CD8-positive, alpha-beta memory T cell (primary cell): ENCODE results near the gene GRID1. TPM values are rescaled to one million over a fixed set of nuclear protein-coding genes. Genes with fewer than 3 reads are reported as not detected.
A peak's percentile ranks its signal among the peaks of the same experiment; 100 is the strongest.

ENCODE experiments used
- CTCF ChIA-PET: fragments of 350-600 bp; sonication (Branson Sonifier 250); formaldehyde crosslinking; loops from one replicate; lab custom pipeline; 2021; ENCODE audit warnings: antibody characterized with exemption; lab: Charles Lee
- POLR2A ChIA-PET: fragments of 350-600 bp; sonication (Branson Sonifier 250); formaldehyde crosslinking; loops from one replicate; lab custom pipeline; 2021; ENCODE audit warnings: antibody characterized with exemption; lab: Charles Lee
- DNase-seq, 5 donors: peaks; one replicate each; pipeline versions ENCODE4 v3.0.0 to v3.0.0-alpha.2; 2020 to 2022; ENCODE audit warnings: mixed read lengths in 1 of 5
- H3K27ac ChIP-seq: one replicate; pipeline ENCODE4 v1.7.0; 2013; ENCODE audit warnings: low read depth, mild to moderate bottlenecking, low read length, moderate library complexity
- H3K27me3 ChIP-seq: 2 replicates; pipeline ENCODE4 v1.7.0; 2013; ENCODE audit warnings: low read length, mild to moderate bottlenecking; ENCODE audit not compliant: insufficient read depth, poor library complexity, severe bottlenecking
- H3K36me3 ChIP-seq: 2 replicates; pipeline ENCODE4 v1.7.0; 2013; ENCODE audit warnings: mild to moderate bottlenecking, low read length, moderate library complexity; ENCODE audit not compliant: insufficient read depth
- H3K4me1 ChIP-seq: 2 replicates; pipeline ENCODE4 v1.7.0; 2013; ENCODE audit warnings: mild to moderate bottlenecking, low read length, moderate library complexity; ENCODE audit not compliant: insufficient read depth
- H3K4me3 ChIP-seq: 2 replicates; pipeline ENCODE4 v1.7.0; 2013; ENCODE audit warnings: mild to moderate bottlenecking, low read length
- H3K9me3 ChIP-seq: 2 replicates; pipeline ENCODE4 v1.7.0; 2013; ENCODE audit warnings: mild to moderate bottlenecking, low read length
- H3K27ac Mint-ChIP-seq, 8 donors: one replicate each; pipeline ENCODE4 v1.8.0; 2020 to 2021; ENCODE audit warnings: mixed read lengths in 8 of 8, mild to moderate bottlenecking in 6 of 8, inconsistent platforms in 3 of 8, moderate library complexity in 3 of 8
- H3K27me3 Mint-ChIP-seq, 2 donors: one replicate each; pipeline ENCODE4 v1.8.0; 2020 to 2021; ENCODE audit warnings: mixed read lengths in 2 of 2, mild to moderate bottlenecking in 1 of 2, moderate library complexity in 1 of 2
- H3K36me3 Mint-ChIP-seq, 3 donors: one replicate each; pipeline ENCODE4 v1.8.0; 2020 to 2021; ENCODE audit warnings: mixed read lengths in 3 of 3, inconsistent platforms in 1 of 3, mild to moderate bottlenecking in 1 of 3
- H3K4me1 Mint-ChIP-seq, 3 donors: one replicate each; pipeline ENCODE4 v1.8.0; 2020 to 2021; ENCODE audit warnings: mixed read lengths in 3 of 3, inconsistent platforms in 1 of 3, mild to moderate bottlenecking in 1 of 3
- H3K4me3 Mint-ChIP-seq, 7 donors: one replicate each; pipeline ENCODE4 v1.8.0; 2020 to 2021; ENCODE audit warnings: mixed read lengths in 7 of 7, mild to moderate bottlenecking in 6 of 7, moderate library complexity in 4 of 7, inconsistent platforms in 2 of 7
- H3K9me3 Mint-ChIP-seq, 5 donors: one replicate each; pipeline ENCODE4 v1.8.0; 2020 to 2022; ENCODE audit warnings: mixed read lengths in 5 of 5, mild to moderate bottlenecking in 3 of 5, moderate library complexity in 2 of 5, inconsistent platforms in 1 of 5
- polyA plus RNA-seq: library from polyadenylated mRNA; unstranded; fragments of 300-500 nt; fragmentation: Illumina TruSeq; gene quantifications from one replicate; pipeline ENCODE4 v1.2.3, GENCODE V29; 2021
- total RNA-seq, 2 experiments: library from RNA; stranded (reverse); gene quantifications; one replicate each; pipeline ENCODE4 v1.2.3, GENCODE V29; 2021

GRID1 gene
- total RNA-seq (not detected), polyA plus RNA-seq (not detected)

DNA sequence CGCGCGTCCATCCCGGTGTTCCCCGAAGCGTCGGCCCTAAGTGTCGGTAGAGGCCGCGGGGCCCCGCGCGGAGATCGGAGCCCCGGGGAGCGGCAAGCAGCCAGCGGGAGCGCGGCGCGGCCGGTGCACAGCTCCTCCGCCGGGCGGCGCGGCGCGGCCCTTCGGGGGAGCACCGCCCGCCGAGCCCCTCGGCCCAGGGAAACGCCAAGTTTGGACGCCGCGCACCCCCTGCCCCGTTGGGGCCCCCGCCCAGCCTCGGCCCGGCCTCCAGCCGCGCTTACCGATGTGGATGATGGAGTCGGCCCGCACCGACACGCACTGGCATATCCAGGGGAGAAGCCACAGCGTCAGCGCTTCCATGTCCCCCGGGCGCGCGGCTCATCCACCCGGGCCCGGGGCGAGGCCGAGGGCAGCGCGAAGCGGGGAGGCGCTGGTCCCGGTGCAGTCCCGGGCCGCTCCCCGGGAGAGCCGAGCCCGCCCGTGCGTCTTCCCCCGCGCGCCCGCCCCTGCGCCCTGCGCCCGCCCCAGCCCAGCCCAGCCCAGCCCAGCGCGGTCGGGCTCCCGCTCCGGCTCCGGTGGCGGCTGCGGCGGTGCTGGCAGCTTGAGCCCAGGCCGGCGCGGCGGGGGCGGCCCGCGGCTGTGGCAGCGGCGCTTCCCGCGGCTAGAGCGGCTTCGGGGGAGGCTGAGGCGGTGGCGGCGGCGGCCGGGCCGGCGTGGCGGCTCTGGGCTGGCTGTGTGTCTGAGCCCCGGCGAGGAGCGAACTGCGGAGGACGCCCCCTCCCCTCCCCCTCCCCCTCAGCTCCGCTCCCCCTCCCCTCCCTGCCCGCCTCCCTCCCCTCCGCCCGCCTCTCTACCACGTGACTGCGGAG is at the start of gene GRID1:
TSS of gene GRID1 (minus strand) at position 763 of the 869 bp plus-strand sequence.
- peak within 1 kb of the TSS; percentile 15 to 88 (median 81) for H3K4me3 Mint-ChIP-seq
- no peaks in the 10 kb centered on the region for H3K36me3 Mint-ChIP-seq
- no peak for DNase-seq
- peaks cover 7 to 27% (median 9%) of the 10 kb centered on the region in 3 donors for H3K4me1 Mint-ChIP-seq
- H3K27me3 Mint-ChIP-seq = peaks cover 46 to 62% of the 10 kb centered on the region in 2 donors
- Histone ChIP-seq H3K9me3 (no peaks in the 10 kb centered on the region), H3K4me1 (peaks cover 9% of the 10 kb centered on the region), H3K36me3 (no peaks in the 10 kb centered on the region), H3K4me3 (no peak within 1 kb of the TSS), H3K27me3 (peaks cover 22% of the 10 kb centered on the region), H3K27ac (no peak within 1 kb of the TSS)
- no peaks in the 10 kb centered on the region for H3K9me3 Mint-ChIP-seq
- ChIA-PET POLR2A (no interaction called here), CTCF (interaction anchor here (1.6 kb wide), 1 partner anchor 10 kb away, joined by 4 read pairs; no protein-coding TSS in a partner anchor)
- H3K27ac Mint-ChIP-seq = peak within 1 kb of the TSS in 1 of 8 donors; percentile 70

GRCh38 chr10:86415583-86415982 is 49.0 kb upstream of the GRID1 start:
- Mint-ChIP-seq H3K9me3 (no peaks in the 10 kb centered on the region), H3K27me3 (no peaks in the 10 kb centered on the region), H3K36me3 (no peaks in the 10 kb centered on the region), H3K4me1 (peaks cover 41 to 47% (median 43%) of the 10 kb centered on the region in 3 donors), H3K4me3 (no peak overlapping the region), H3K27ac (peak overlapping the region in 1 of 8 donors; percentile 33)
- DNase-seq = no peak
- H3K4me1 ChIP-seq = peaks cover 46% of the 10 kb centered on the region
- no peaks in the 10 kb centered on the region for H3K36me3 ChIP-seq
- ChIA-PET CTCF (interaction anchor here (5.2 kb wide), 1 partner anchor 15 kb away, joined by 28 read pairs; no protein-coding TSS in a partner anchor), POLR2A (no interaction called here)
- no peaks in the 10 kb centered on the region for H3K27me3 ChIP-seq
- no peaks in the 10 kb centered on the region for H3K9me3 ChIP-seq
- no peak overlapping the region for H3K27ac ChIP-seq
- H3K4me3 ChIP-seq = no peak overlapping the region

GRCh38 chr10:86415116-86415515 is 48.5 kb upstream of the GRID1 start:
- no peaks in the 10 kb centered on the region for H3K9me3 Mint-ChIP-seq
- Histone ChIP-seq H3K27ac (no peak overlapping the region), H3K4me1 (peaks cover 50% of the 10 kb centered on the region), H3K4me3 (no peak overlapping the region), H3K27me3 (no peaks in the 10 kb centered on the region), H3K36me3 (no peaks in the 10 kb centered on the region), H3K9me3 (no peaks in the 10 kb centered on the region)
- ChIA-PET POLR2A (no interaction called here), CTCF (interaction anchor here (1.1 kb wide), 1 partner anchor 170 kb away, joined by 3 read pairs; no protein-coding TSS in a partner anchor)
- no peaks in the 10 kb centered on the region for H3K27me3 Mint-ChIP-seq
- H3K4me1 Mint-ChIP-seq = peaks cover 42 to 49% (median 47%) of the 10 kb centered on the region in 3 donors
- DNase-seq = no peak
- peak overlapping the region in 2 of 8 donors; percentile 38 to 64 for H3K27ac Mint-ChIP-seq
- H3K36me3 Mint-ChIP-seq = no peaks in the 10 kb centered on the region
- H3K4me3 Mint-ChIP-seq = peak overlapping the region in 1 of 7 donors; percentile 3

DNA sequence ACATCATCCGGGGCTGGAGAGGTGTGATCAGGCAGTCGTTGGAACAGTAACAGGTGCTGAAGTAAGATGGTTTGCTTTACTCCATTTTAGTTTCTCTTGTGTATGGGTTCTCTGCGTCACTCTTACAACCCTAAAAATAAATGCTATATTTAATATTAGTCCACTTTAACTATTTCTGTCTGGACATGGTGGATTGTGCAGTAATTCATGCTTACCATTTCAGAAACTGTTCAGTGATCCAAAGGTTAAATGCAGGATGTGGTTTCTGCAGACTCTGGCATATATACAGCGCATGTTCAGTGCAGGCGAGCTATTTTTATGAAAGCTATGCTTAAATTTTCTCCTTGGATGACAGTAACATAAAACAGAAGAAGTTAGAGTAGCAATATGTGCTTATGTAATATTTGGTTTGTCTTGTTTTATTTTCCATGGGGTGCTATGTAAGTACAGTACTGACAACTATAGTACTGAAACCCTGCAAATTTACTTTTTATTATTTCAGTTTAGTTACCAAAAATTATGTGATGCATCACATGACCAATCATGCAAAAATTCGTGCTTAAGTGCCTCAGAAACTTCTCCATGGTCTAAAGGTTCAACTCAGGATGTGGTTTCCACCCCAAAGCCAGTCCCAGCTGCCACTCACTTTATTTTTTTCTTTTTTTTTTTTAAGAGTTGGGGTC is 46.6 kb upstream of the GRID1 start:
- Mint-ChIP-seq H3K27ac (peak overlapping the region; percentile 31 to 93 (median 72)), H3K27me3 (no peaks in the 10 kb centered on the region), H3K36me3 (no peaks in the 10 kb centered on the region), H3K4me3 (peak overlapping the region; percentile 40 to 85 (median 74)), H3K4me1 (peaks cover 40 to 41% (median 40%) of the 10 kb centered on the region in 3 donors), H3K9me3 (no peaks in the 10 kb centered on the region)
- peaks cover 42% of the 10 kb centered on the region for H3K4me1 ChIP-seq
- H3K27ac ChIP-seq = no peak overlapping the region
- DNase-seq = peak in 3 of 5 donors; percentile 35 to 59 (median 52)
- H3K36me3 ChIP-seq = no peaks in the 10 kb centered on the region
- H3K9me3 ChIP-seq = no peaks in the 10 kb centered on the region
- CTCF ChIA-PET = interaction anchor here (1.0 to 4.2 kb wide), 2 partner anchors 13 to 31 kb away, joined by 3 to 55 read pairs; no protein-coding TSS in a partner anchor
- POLR2A ChIA-PET = interaction anchor here (4.2 kb wide), 1 partner anchor 13 kb away, joined by 50 read pairs; no protein-coding TSS in a partner anchor
- H3K27me3 ChIP-seq = no peaks in the 10 kb centered on the region
- peak overlapping the region; percentile 25 for H3K4me3 ChIP-seq

DNA sequence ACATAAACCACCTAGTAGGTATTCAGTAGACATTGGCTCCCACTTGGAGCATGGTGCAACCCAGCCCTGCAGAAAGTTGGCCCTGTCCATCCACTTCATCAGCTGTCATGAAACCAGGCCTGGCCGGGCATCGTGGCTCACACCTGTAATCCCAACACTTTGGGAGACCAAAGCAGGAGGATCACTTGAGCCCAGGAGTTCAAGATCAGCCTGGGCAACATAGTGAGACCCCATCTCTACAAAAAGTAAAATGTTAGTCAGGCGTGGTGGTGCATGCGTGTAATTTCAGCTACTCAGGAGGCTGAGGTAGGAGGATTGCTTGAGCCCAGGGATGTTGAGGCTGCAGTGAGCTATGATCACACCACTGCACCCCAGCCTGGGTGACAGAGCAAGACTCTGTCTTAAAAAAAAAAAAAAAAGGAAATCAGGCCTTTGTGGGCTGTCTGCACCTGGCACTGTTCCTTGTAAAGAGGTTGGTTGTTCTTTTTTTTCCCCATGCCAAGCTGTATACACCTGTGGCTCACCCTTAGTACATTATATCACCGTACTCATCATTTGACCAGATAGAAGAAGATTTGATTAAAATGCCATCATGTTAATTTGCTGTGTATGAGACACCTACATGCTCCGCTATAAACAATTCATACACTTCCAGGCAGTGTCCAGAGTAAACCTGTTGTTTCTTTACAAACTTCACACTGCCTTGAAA is 45.4 kb upstream of the GRID1 start:
- CTCF ChIA-PET = interaction anchor here (4.2 kb wide), 1 partner anchor 12 kb away, joined by 55 read pairs; no protein-coding TSS in a partner anchor
- peaks cover 42% of the 10 kb centered on the region for H3K4me1 ChIP-seq
- POLR2A ChIA-PET = interaction anchor here (1.0 to 4.2 kb wide), 2 partner anchors 11 to 109 kb away, joined by 3 to 50 read pairs; partner anchors contain the start of gene WAPL

GRCh38 chr10:86411281-86411841 is 44.8 kb upstream of the GRID1 start:
- Mint-ChIP-seq H3K36me3 (no peaks in the 10 kb centered on the region), H3K27ac (peak overlapping the region; percentile 75 to 96 (median 88)), H3K27me3 (no peaks in the 10 kb centered on the region), H3K4me1 (peaks cover 40 to 41% (median 40%) of the 10 kb centered on the region in 3 donors), H3K9me3 (no peaks in the 10 kb centered on the region), H3K4me3 (peak overlapping the region; percentile 15 to 85 (median 81))
- CTCF ChIA-PET = interaction anchor here (1.0 to 4.2 kb wide), 3 partner anchors 11 to 174 kb away, joined by 3 to 55 read pairs (median 3); no protein-coding TSS in a partner anchor
- no peaks in the 10 kb centered on the region for H3K9me3 ChIP-seq
- H3K27ac ChIP-seq = no peak overlapping the region
- no peaks in the 10 kb centered on the region for H3K36me3 ChIP-seq
- no peaks in the 10 kb centered on the region for H3K27me3 ChIP-seq
- peak in 2 of 5 donors; percentile 27 to 52 for DNase-seq
- peaks cover 42% of the 10 kb centered on the region for H3K4me1 ChIP-seq
- POLR2A ChIA-PET = interaction anchor here (1.0 to 4.2 kb wide), 2 partner anchors 11 to 110 kb away, joined by 3 to 50 read pairs; partner anchors contain the start of gene WAPL
- H3K4me3 ChIP-seq = peak overlapping the region; percentile 2

More for the DNA sequence above, 45.4 kb upstream of the GRID1 start:
- Histone ChIP-seq H3K9me3 (no peaks in the 10 kb centered on the region), H3K36me3 (no peaks in the 10 kb centered on the region), H3K27ac (no peak overlapping the region), H3K27me3 (no peaks in the 10 kb centered on the region), H3K4me3 (peak overlapping the region; percentile 25)
- no peaks in the 10 kb centered on the region for H3K9me3 Mint-ChIP-seq
- peak overlapping the region; percentile 75 to 93 (median 86) for H3K27ac Mint-ChIP-seq
- peak overlapping the region; percentile 53 to 85 (median 81) for H3K4me3 Mint-ChIP-seq
- H3K36me3 Mint-ChIP-seq = no peaks in the 10 kb centered on the region
- no peaks in the 10 kb centered on the region for H3K27me3 Mint-ChIP-seq
- no peak for DNase-seq
- peaks cover 40 to 41% (median 40%) of the 10 kb centered on the region in 3 donors for H3K4me1 Mint-ChIP-seq
